WI38 (cell line): ENCODE results near the gene UPK1A.

Source experiments
- H3K4me3 ChIP-seq: 2 replicates; pipeline ENCODE4 v1.5.1; 2011; ENCODE audit warnings: low read depth, mild to moderate bottlenecking, control low read depth, low read length
- TF ChIP-seq, protein P1 (sequence below): IDR thresholded peaks from 2 replicates; pipeline ENCODE4 v1.5.1; 2012; ENCODE audit warnings: low read depth, mild to moderate bottlenecking, control low read depth, low read length

Gene UPK1A

DNA sequence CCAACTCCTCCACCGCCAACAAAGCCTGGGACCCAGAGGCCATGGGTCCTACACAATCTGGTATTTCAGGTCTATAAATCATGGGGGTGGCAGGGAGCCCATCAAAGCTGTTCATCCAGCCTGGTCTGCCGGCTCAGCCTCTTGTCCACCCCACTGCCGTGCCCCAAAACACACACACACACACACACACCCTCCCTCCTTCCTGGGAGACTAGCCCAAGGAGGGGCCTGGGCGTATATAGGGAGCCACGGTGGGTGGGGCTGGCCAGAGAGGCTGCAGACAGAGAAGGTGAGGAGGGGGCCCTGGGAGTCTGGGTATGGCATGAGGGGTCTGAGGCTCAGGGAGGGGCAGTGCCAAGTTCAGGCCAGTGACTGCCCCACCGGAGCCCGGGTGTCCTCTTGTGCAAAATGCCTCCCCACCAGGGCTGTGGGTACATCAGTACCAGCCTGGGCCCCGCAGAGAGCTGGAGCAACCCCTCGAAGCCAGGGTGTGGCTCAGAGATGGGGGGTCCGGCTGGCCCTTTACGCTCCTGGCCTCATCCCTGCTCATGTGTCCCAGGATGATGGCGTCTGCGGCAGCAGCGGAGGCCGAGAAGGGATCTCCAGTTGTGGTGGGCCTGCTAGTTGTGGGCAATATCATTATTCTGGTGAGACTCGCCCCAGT, at the start of gene UPK1A:
UPK1A (plus strand) TSS at position 267 of the 663 bp plus-strand sequence; CDS start at position 563, 296 bp downstream.
- TF ChIP-seq, protein P1, sequence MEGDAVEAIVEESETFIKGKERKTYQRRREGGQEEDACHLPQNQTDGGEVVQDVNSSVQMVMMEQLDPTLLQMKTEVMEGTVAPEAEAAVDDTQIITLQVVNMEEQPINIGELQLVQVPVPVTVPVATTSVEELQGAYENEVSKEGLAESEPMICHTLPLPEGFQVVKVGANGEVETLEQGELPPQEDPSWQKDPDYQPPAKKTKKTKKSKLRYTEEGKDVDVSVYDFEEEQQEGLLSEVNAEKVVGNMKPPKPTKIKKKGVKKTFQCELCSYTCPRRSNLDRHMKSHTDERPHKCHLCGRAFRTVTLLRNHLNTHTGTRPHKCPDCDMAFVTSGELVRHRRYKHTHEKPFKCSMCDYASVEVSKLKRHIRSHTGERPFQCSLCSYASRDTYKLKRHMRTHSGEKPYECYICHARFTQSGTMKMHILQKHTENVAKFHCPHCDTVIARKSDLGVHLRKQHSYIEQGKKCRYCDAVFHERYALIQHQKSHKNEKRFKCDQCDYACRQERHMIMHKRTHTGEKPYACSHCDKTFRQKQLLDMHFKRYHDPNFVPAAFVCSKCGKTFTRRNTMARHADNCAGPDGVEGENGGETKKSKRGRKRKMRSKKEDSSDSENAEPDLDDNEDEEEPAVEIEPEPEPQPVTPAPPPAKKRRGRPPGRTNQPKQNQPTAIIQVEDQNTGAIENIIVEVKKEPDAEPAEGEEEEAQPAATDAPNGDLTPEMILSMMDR: no peak
- no peak within 1 kb of the TSS for H3K4me3 ChIP-seq

DNA sequence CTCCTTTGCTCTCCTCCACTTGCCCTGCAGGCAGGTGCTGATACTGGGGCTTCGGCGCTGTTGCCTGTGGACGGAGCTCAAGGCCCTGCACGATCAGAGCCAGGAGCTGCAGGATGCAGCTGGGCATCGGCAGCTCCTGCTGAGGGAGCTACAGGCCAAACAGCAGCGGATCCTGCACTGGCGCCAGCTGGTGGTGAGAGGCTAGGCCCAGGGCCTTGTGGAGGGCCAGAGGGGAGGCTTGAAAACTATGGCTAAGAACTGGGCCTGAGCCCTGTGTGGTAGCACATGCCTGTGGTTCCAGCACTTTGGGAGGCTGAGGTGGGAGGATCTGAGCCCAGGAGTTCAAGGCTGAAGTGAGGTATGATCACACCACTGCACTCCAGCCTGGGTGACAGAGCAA, 47.5 kb upstream of the UPK1A start:
- TF ChIP-seq, protein P1: no peak
- no peak overlapping the region for H3K4me3 ChIP-seq

DNA sequence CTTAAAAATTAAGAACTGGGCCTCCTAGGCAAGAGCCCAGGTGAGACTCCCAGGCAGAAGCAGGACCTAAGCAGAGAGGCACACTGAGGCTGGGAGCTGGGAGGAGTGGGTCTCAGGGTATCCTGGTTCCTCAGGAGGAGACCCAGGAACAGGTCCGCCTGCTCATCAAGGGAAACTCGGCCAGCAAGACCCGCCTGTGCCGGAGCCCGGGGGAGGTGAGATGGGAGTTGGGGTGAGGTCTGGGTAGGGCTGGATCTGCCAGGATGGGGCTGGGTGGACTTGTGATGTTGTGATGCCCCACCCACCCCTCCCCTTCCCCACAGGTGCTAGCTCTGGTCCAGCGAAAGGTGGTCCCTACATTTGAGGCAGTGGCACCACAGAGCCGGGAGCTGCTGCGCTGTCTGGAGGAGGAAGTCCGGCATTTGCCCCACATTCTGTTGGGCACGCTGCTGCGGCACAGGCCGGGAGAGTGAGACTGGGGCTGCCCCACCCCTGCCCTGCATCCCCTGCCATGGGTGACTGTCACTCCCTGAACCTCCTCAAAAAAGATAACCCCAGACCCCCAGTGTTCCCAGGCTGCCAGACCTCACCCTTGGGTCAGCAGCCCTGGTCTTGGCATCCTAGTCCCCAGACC, 46.9 kb upstream of the UPK1A start:
- H3K4me3 ChIP-seq: no peak overlapping the region
- TF ChIP-seq, protein P1: no peak

DNA sequence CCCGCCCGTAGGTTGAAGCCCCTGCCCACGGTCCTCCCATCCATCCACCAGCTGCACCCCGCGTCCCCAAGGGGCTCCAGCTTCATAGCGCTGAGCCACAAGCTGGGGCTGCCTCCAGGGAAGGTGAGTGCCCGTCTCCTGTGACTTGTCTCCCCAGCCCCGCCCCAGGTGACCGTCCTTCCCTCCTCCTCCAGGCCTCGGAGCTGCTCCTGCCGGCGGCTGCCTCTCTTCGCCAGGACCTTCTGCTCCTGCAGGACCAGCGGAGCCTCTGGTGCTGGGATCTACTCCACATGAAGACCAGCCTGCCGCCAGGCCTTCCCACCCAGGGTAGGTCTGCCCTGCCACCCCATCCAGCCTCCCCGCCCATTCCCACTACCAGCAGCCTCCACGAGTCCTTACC, 46.3 kb upstream of the UPK1A start:
- TF ChIP-seq, protein P1: no peak
- no peak overlapping the region for H3K4me3 ChIP-seq

DNA sequence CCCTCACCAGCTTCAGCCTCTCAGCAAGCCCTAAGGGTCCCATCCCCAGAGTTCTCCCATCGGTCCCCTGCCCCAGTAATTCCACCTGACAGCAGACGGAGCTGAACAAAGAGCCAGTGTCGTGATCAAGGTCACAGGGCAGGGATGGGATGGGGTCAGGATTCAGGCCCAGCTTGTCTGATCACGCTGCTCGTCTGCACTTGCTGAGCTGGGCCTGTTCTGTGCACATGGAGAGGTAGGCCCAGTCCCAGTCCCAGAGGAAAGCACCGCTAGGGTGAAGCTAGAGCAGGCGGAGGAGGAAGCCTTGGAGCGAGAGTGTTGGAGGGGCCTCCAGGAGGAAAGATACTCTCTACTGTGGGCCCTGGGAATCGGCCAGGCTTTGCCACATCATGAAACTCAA, 44.6 kb upstream of the UPK1A start:
- TF ChIP-seq, protein P1: no peak
- no peak overlapping the region for H3K4me3 ChIP-seq

DNA sequence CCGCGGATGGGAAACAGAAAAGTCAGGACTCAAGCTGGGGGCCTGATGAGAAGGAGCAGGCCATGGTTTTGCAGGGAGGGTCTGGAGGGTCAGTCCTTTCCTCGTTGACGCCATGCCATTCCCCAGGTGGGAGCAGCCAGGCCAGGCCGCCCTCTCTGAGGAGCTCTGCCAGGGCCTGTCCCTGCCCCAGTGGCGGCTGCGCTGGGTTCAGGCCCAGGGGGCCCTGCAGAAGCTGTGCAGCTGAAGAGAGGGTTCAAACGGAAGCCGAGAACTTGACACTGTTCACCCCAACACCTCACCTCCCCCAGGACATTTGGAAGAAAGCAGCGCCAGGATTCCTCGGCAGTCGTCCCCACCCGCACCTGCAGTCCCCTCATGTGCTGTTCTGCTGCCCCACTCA, 43.6 kb upstream of the UPK1A start:
- H3K4me3 ChIP-seq: no peak overlapping the region
- TF ChIP-seq, protein P1: no peak

DNA sequence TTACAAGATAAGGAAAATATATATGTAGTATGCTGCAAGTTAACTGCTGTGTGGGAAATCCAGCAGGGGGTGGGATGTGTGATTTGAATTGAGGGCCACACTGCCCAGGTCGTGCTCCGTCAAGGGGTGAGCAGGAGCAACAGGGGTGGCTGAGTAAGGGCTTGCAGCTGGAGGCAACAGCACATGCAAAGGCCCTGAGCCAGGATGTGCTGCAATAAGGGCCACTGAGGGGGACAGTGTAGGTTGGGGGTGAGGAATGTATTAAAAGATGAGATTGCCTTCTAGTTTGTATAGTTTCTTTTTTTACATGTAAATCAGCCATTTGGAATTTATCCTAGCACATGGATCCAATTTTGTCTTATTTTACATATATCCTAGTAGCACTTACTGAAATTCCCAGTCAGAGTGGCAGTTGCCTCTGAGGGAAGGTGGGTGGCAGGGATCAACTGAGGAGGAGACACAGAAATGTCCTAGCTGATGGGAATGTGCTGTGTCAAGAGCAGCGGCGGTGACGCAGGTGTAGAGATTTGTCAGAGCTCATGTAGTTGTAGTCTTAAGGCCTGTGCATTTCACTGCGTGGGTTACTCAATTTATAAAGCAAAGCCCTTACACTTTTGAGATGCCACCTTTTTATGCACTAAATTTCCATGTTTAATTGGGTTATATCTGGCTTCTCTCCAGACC, 42.8 kb upstream of the UPK1A start:
- TF ChIP-seq, protein P1: no peak
- H3K4me3 ChIP-seq: no peak overlapping the region
